ENCODE measurements around the gene UBE2L5. TPM values are rescaled to one million over a fixed set of nuclear protein-coding genes. Genes with fewer than 3 reads are reported as not detected.

The UBE2L5 gene
- polyA plus RNA-seq, 3 donors from 2014 or later, result not detected

Other genes starting within 250 kb of the UBE2L5 start
- 1 to 10 TPM; 4.6 to 6.8 (median 6.6) TPM for gene KATNAL1, start 114.9 kb upstream of the UBE2L5 start, polyA plus RNA-seq
- 100 to 1,000 TPM; 629 to 859 (median 662) TPM for gene HMGB1, start 43.4 kb downstream of the UBE2L5 start, polyA plus RNA-seq
- gene USPL1, start 195.4 kb downstream of the UBE2L5 start, polyA plus RNA-seq, result 10 to 100 TPM in 2 of 3 donors, 1 to 10 TPM in 1; 9.5 to 13.2 (median 12.3) TPM